Measurements from ENCODE around the gene NOTO. TPM values are rescaled to one million over a fixed set of nuclear protein-coding genes. Genes with fewer than 3 reads are reported as not detected.

Gene NOTO
- total and polyA plus RNA-seq, 7 donors = not detected

- H3K36me3 ChIP-seq = peaks cover 13 to 27% (median 24%) of the 10 kb centered on the region in 4 donors
- TF ChIP-seq POLR2A (IDR thresholded peaks at IDR 0.05) (no peak), EP300 (IDR thresholded peaks at IDR 0.05) (no peak), POLR2AphosphoS5 (IDR thresholded peaks at IDR 0.05) (no peak)
- TF ChIP-seq, protein P1, sequence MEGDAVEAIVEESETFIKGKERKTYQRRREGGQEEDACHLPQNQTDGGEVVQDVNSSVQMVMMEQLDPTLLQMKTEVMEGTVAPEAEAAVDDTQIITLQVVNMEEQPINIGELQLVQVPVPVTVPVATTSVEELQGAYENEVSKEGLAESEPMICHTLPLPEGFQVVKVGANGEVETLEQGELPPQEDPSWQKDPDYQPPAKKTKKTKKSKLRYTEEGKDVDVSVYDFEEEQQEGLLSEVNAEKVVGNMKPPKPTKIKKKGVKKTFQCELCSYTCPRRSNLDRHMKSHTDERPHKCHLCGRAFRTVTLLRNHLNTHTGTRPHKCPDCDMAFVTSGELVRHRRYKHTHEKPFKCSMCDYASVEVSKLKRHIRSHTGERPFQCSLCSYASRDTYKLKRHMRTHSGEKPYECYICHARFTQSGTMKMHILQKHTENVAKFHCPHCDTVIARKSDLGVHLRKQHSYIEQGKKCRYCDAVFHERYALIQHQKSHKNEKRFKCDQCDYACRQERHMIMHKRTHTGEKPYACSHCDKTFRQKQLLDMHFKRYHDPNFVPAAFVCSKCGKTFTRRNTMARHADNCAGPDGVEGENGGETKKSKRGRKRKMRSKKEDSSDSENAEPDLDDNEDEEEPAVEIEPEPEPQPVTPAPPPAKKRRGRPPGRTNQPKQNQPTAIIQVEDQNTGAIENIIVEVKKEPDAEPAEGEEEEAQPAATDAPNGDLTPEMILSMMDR (IDR thresholded peaks at IDR 0.05) = no peak
- DNase-seq = no peak
- H3K4me1 ChIP-seq = no peaks in the 10 kb centered on the region
- no peaks in the 10 kb centered on the region for H3K9me3 ChIP-seq
- 92 to 96% methylated on average over 2 of the region's 2 CpGs for WGBS, 2 donors
- no peaks in the 10 kb centered on the region for H3K27me3 ChIP-seq
- no peak overlapping the region for H3K27ac ChIP-seq
- intact Hi-C loops (cut with DNase I) = no loop called here
- H3K4me3 ChIP-seq = no peak overlapping the region
Observed at GRCh38 chr2:73257021-73257420, 54.6 kb downstream of the NOTO start.

- 49 to 62% methylated on average over 10 of the region's 10 CpGs for WGBS, 2 donors
- no peaks in the 10 kb centered on the region for H3K4me1 ChIP-seq
- no peak for DNase-seq
- H3K9me3 ChIP-seq = no peaks in the 10 kb centered on the region
- H3K36me3 ChIP-seq = peaks cover 12 to 21% (median 20%) of the 10 kb centered on the region in 4 donors
- no peak for TF ChIP-seq POLR2A (IDR thresholded peaks at IDR 0.05)
- TF ChIP-seq EP300 (IDR thresholded peaks at IDR 0.05) = no peak
- no peak for TF ChIP-seq POLR2AphosphoS5 (IDR thresholded peaks at IDR 0.05)
- TF ChIP-seq, protein P1 (IDR thresholded peaks at IDR 0.05) = no peak
- no peak overlapping the region for H3K27ac ChIP-seq
- no peak overlapping the region for H3K4me3 ChIP-seq
- intact Hi-C loops (cut with DNase I) = no loop called here
- no peaks in the 10 kb centered on the region for H3K27me3 ChIP-seq
Observed at GRCh38 chr2:73257425-73258125, 55.2 kb downstream of the NOTO start.

GRCh38 chr2:73258186-73258912 is 56.0 kb downstream of the NOTO start:
- H3K4me1 ChIP-seq = no peaks in the 10 kb centered on the region
- intact Hi-C loops (cut with DNase I) = no loop called here
- TF ChIP-seq POLR2AphosphoS5 (IDR thresholded peaks at IDR 0.05) = no peak
- no peak for TF ChIP-seq EP300 (IDR thresholded peaks at IDR 0.05)
- TF ChIP-seq POLR2A (IDR thresholded peaks at IDR 0.05) = no peak
- TF ChIP-seq, protein P1 (IDR thresholded peaks at IDR 0.05) = no peak
- H3K27me3 ChIP-seq = no peaks in the 10 kb centered on the region
- H3K27ac ChIP-seq = no peak overlapping the region
- no peak overlapping the region for H3K4me3 ChIP-seq
- no peak for DNase-seq
- H3K9me3 ChIP-seq = no peaks in the 10 kb centered on the region
- peaks cover 4 to 13% (median 12%) of the 10 kb centered on the region in 4 donors for H3K36me3 ChIP-seq
- WGBS, 2 donors = 92 to 93% methylated on average over 8 of the region's 8 CpGs

GRCh38 chr2:73258913-73259215 is 56.5 kb downstream of the NOTO start:
- 94 to 96% methylated on average over 9 of the region's 9 CpGs for WGBS, 2 donors
- TF ChIP-seq, protein P1 (IDR thresholded peaks at IDR 0.05) = no peak
- TF ChIP-seq EP300 (IDR thresholded peaks at IDR 0.05) (no peak), POLR2AphosphoS5 (IDR thresholded peaks at IDR 0.05) (no peak)
- no peaks in the 10 kb centered on the region for H3K27me3 ChIP-seq
- no peak for DNase-seq
- no peaks in the 10 kb centered on the region for H3K9me3 ChIP-seq
- H3K4me1 ChIP-seq = no peaks in the 10 kb centered on the region
- H3K27ac ChIP-seq = no peak overlapping the region
- peaks cover 4 to 9% (median 8%) of the 10 kb centered on the region in 4 donors for H3K36me3 ChIP-seq
- no peak overlapping the region for H3K4me3 ChIP-seq
- intact Hi-C loops (cut with DNase I) = no loop called here

Data from sigmoid colon (tissue), 7 donors.